Tibial nerve (tissue), 4 donors: ENCODE results near the gene CNTN5.

Source experiments
- CTCF ChIP-seq, 5 experiments: fragments of 200-600 bp in 3 of 5; fragments of 450-650 bp in 2 of 5; sonication (generic) in 3 of 5; IDR thresholded peaks; one replicate each; pipeline ENCODE4 v1.5.1; 2016 to 2019; ENCODE audit warnings: antibody characterized with exemption in 5 of 5, mild to moderate bottlenecking in 3 of 5, moderate library complexity in 2 of 5
- EP300 ChIP-seq, 2 donors: sonication (generic); formaldehyde crosslinking; IDR thresholded peaks; one replicate each; pipeline ENCODE4 v1.6.1; 2017; ENCODE audit warnings: antibody characterized with exemption in 2 of 2, mild to moderate bottlenecking in 1 of 2

- TF ChIP-seq CTCF (IDR thresholded peaks at IDR 0.05), result no peak
- TF ChIP-seq EP300 (IDR thresholded peaks at IDR 0.05), result no peak
Measured at GRCh38 chr11:100072131-100072530, 1051.4 kb downstream of the CNTN5 start.
